ENCODE results near the gene KIR3DL3. TPM values are rescaled to one million over a fixed set of nuclear protein-coding genes. Genes with fewer than 3 reads are reported as not detected.
"Not testable (repeated sequence)": the region's sequence is repeated elsewhere in the genome, so short reads cannot be mapped to it uniquely, and the experiment has no call there.

Gene KIR3DL3
- total RNA-seq (not detected), polyA plus RNA-seq (ENCODE audit: insufficient read depth, low read depth, low replicate concordance) (0.18 TPM)
- long read RNA-seq, donor 1 = 0 reads
- long read RNA-seq, donor 2 = 0 reads

GRCh38 chr19:54724142-54724541, at the start of gene KIR3DL3:
KIR3DL3 (plus strand) TSS chr19:54724442; CDS start chr19:54724497, 55 bp downstream.
- H3K27ac ChIP-seq = no peak within 1 kb of the TSS
- no peaks in the 10 kb centered on the region for H3K9me3 ChIP-seq
- no peak for DNase-seq
- H3K4me3 ChIP-seq = no peak within 1 kb of the TSS
- WGBS, 2 donors = 80 to 92% methylated on average over 9 of the region's 9 CpGs
- intact Hi-C loops (cut with DNase I; ENCODE audit: low total_unique reads) = no loop called here
- no peaks in the 10 kb centered on the region for H3K36me3 ChIP-seq (ENCODE audit: low read depth, missing control alignments)
- no peak for TF ChIP-seq POLR2A (IDR thresholded peaks at IDR 0.05)
- TF ChIP-seq, protein P1, sequence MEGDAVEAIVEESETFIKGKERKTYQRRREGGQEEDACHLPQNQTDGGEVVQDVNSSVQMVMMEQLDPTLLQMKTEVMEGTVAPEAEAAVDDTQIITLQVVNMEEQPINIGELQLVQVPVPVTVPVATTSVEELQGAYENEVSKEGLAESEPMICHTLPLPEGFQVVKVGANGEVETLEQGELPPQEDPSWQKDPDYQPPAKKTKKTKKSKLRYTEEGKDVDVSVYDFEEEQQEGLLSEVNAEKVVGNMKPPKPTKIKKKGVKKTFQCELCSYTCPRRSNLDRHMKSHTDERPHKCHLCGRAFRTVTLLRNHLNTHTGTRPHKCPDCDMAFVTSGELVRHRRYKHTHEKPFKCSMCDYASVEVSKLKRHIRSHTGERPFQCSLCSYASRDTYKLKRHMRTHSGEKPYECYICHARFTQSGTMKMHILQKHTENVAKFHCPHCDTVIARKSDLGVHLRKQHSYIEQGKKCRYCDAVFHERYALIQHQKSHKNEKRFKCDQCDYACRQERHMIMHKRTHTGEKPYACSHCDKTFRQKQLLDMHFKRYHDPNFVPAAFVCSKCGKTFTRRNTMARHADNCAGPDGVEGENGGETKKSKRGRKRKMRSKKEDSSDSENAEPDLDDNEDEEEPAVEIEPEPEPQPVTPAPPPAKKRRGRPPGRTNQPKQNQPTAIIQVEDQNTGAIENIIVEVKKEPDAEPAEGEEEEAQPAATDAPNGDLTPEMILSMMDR (IDR thresholded peaks at IDR 0.05) = no peak
- H3K4me1 ChIP-seq = no peaks in the 10 kb centered on the region
- H3K27me3 ChIP-seq = no peaks in the 10 kb centered on the region

- H3K27ac ChIP-seq; DNase-seq; H3K4me3 ChIP-seq; intact Hi-C loops (cut with DNase I; ENCODE audit: low total_unique reads); H3K27me3 ChIP-seq; H3K9me3 ChIP-seq; H3K36me3 ChIP-seq (ENCODE audit: low read depth, missing control alignments); H3K4me1 ChIP-seq: not testable (repeated sequence)
- WGBS, 2 donors = 35% methylated on average over 10 of the region's 10 CpGs
- TF ChIP-seq, protein P1 (IDR thresholded peaks at IDR 0.05) = peak; percentile 48 to 87 (median 76)
Observed at GRCh38 chr19:54676210-54676834, 47.9 kb upstream of the KIR3DL3 start.

- H3K4me1 ChIP-seq = no peaks in the 10 kb centered on the region
- WGBS, 2 donors = 62 to 69% methylated on average over 4 of the region's 4 CpGs
- no peaks in the 10 kb centered on the region for H3K9me3 ChIP-seq
- H3K4me3 ChIP-seq = no peak overlapping the region
- no peaks in the 10 kb centered on the region for H3K27me3 ChIP-seq
- no peak overlapping the region for H3K27ac ChIP-seq
- no peak for TF ChIP-seq POLR2A (IDR thresholded peaks at IDR 0.05)
- TF ChIP-seq, protein P1 (IDR thresholded peaks at IDR 0.05) = no peak
- H3K36me3 ChIP-seq (ENCODE audit: low read depth, missing control alignments) = no peaks in the 10 kb centered on the region
- intact Hi-C loops (cut with DNase I; ENCODE audit: low total_unique reads) = no loop called here
- DNase-seq = no peak
Observed at GRCh38 chr19:54677217-54677616, 47.0 kb upstream of the KIR3DL3 start.

DNA sequence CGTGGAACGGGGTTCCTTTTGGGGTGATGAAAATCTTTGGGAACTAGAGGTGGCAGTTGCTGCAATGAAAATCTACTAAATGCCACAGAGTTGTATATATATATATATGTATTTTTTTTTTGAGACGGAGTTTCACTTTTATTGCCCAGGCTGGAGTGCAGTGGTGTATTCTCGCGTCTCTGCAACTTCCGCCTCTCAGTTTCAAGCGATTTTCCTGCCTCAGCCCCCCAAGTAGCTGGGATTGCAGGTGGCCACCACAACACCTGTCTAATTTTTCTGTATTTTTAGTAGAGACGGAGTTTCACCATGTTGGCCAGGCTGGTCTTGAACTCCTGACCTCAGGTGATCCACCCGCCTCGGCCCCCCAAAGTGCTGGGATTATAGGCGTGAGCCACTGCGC, 42.6 kb upstream of the KIR3DL3 start:
- intact Hi-C loops (cut with DNase I; ENCODE audit: low total_unique reads); H3K27ac ChIP-seq; H3K4me3 ChIP-seq: not testable (repeated sequence)

GRCh38 chr19:54682306-54682856, 41.9 kb upstream of the KIR3DL3 start:
- 62% methylated on average over 7 of the region's 7 CpGs for WGBS, 2 donors

More for the DNA sequence above, 42.6 kb upstream of the KIR3DL3 start:
- H3K36me3 ChIP-seq (ENCODE audit: low read depth, missing control alignments); H3K27me3 ChIP-seq; H3K4me1 ChIP-seq; DNase-seq; H3K9me3 ChIP-seq: not testable (repeated sequence)
- WGBS, 2 donors = 80 to 83% methylated on average over 12 of the region's 12 CpGs

More at GRCh38 chr19:54682306-54682856, 41.9 kb upstream of the KIR3DL3 start:
- H3K27ac ChIP-seq = no peak overlapping the region
- no peaks in the 10 kb centered on the region for H3K4me1 ChIP-seq
- H3K9me3 ChIP-seq = no peaks in the 10 kb centered on the region
- intact Hi-C loops (cut with DNase I; ENCODE audit: low total_unique reads) = no loop called here
- no peaks in the 10 kb centered on the region for H3K27me3 ChIP-seq
- no peak overlapping the region for H3K4me3 ChIP-seq
- DNase-seq = no peak
- TF ChIP-seq, protein P1 (IDR thresholded peaks at IDR 0.05) = no peak
- no peak for TF ChIP-seq POLR2A (IDR thresholded peaks at IDR 0.05)
- H3K36me3 ChIP-seq (ENCODE audit: low read depth, missing control alignments) = no peaks in the 10 kb centered on the region

All from testis (tissue), 5 donors.